Measurements from ENCODE around the gene UCP2.

Gene UCP2

DNA sequence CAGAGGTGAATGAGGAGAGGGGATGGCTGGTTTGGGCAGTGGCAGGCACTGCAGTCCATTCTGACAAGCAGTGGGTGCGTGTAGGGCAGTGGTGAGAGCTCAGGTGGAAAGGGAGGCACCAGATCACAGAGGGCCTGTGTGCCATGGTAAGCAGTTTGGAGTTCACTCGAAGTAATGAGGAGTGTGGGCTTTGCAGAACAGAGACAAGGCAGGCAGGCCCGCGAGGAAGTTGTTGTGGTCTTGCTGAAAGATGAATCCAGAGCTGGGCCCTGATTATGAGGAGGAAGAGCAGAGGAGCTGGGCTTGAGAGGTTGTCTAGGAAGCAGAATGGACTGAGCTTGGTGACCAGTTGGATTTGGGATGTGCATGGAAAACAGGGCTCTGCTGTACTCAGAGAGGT lies 33.4 kb downstream of the UCP2 start:
- H3K4me3 ChIP-seq (ENCODE audit: low read length), result no peak overlapping the region
- H3K27ac ChIP-seq (ENCODE audit: low read depth, low read length), result no peak overlapping the region
- H3K9ac ChIP-seq (ENCODE audit: low read length), result no peak overlapping the region
- no peak overlapping the region for H4K8ac ChIP-seq (ENCODE audit: low read depth, low read length)
- H3K27me3 ChIP-seq (ENCODE audit: insufficient read depth, low read length, poor library complexity), result no peaks in the 10 kb centered on the region
- no CpG with 5 or more reads among the region's 4 CpGs for WGBS (ENCODE audit: extremely low coverage, insufficient coverage, low lambda C conversion rate)
- no peak overlapping the region for H2AK5ac ChIP-seq (ENCODE audit: low read length)
- no peak overlapping the region for H2BK5ac ChIP-seq (ENCODE audit: low read length)
- H3K4ac ChIP-seq (ENCODE audit: low read depth, low read length), result no peak overlapping the region
- no peak overlapping the region for H3K4me2 ChIP-seq (ENCODE audit: low read length)
- H3K36me3 ChIP-seq (ENCODE audit: control insufficient read depth, insufficient read depth, low read length), result no peaks in the 10 kb centered on the region
- no peak overlapping the region for H3K56ac ChIP-seq (ENCODE audit: low read length)
- H3K18ac ChIP-seq (ENCODE audit: low read length), result no peak overlapping the region
- no peak for DNase-seq
- H3K23ac ChIP-seq (ENCODE audit: low read length), result peak overlapping the region; percentile 73
- H3K79me2 ChIP-seq (ENCODE audit: control insufficient read depth, insufficient read depth, low read length), result no peaks in the 10 kb centered on the region
- no peaks in the 10 kb centered on the region for H3K79me1 ChIP-seq (ENCODE audit: low read length)
- H2BK120ac ChIP-seq (ENCODE audit: low read depth, low read length), result no peak overlapping the region
- no peaks in the 10 kb centered on the region for H3K4me1 ChIP-seq (ENCODE audit: control insufficient read depth, low read depth, low read length)
- H4K5ac ChIP-seq (ENCODE audit: low read length), result no peak overlapping the region
- no peak overlapping the region for H2BK15ac ChIP-seq (replicated peaks; ENCODE audit: low read depth)

DNA sequence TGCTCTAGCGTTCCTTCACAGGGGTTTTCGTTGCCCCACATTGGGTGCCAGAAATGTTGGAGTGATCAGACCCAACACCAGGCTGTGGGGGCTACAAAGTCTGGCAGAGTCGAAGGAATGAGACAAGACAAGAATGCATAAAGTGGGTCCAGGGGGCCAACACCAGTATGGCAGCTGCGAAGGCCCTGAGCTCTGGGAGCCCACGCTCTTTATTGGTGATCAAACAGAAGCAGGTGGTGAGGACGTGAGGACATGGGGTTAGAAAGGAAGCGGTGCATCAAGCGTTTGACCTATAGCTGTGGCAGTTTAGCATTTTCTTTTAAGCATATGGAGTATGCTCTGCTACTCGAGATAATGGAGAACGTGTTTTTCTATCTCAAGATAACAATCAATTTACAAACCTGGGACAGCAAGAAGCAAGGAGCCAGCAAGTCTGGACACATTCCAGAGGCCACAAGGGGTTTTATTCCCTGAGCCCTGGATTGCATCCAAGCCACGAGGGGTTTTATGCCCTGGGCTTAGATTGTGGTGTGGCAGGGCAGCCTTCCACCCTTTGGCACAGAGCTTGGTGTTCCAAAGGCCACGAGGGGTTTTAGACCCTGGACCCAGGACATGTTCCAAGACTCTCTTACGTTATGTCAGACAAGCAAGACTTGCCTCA lies 35.7 kb downstream of the UCP2 start:
- no peak overlapping the region for H4K5ac ChIP-seq (ENCODE audit: low read length)

DNA sequence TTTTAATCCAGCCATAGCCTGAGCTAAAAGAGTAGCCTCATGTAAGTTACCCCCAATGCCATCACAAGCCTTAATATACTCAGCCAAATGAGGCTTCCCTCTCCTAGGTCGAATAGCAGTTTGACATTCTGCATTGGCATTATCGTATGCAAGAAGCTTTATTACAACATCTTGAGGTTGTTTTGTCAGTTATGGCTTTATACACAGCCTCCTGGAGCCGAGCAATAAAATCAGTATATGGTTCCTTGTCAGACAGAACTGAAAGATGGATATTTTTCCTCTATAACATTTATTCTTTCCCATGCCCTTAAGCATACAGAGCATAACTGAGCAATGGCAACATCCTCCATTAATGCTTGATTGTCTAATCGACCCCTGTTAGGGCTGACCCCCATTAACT lies 37.2 kb downstream of the UCP2 start:
- H3K27me3 ChIP-seq (ENCODE audit: insufficient read depth, low read length, poor library complexity), result no peaks in the 10 kb centered on the region
- no peak overlapping the region for H3K4ac ChIP-seq (ENCODE audit: low read depth, low read length)
- H3K4me3 ChIP-seq (ENCODE audit: low read length), result no peak overlapping the region
- no peak overlapping the region for H2AK5ac ChIP-seq (ENCODE audit: low read length)
- H2BK15ac ChIP-seq (replicated peaks; ENCODE audit: low read depth), result no peak overlapping the region
- H3K18ac ChIP-seq (ENCODE audit: low read length), result no peak overlapping the region
- H3K36me3 ChIP-seq (ENCODE audit: control insufficient read depth, insufficient read depth, low read length), result no peaks in the 10 kb centered on the region
- no CpG with 5 or more reads among the region's 4 CpGs for WGBS (ENCODE audit: extremely low coverage, insufficient coverage, low lambda C conversion rate)
- no peaks in the 10 kb centered on the region for H3K4me1 ChIP-seq (ENCODE audit: control insufficient read depth, low read depth, low read length)
- H4K5ac ChIP-seq (ENCODE audit: low read length), result no peak overlapping the region
- no peak overlapping the region for H3K4me2 ChIP-seq (ENCODE audit: low read length)
- H3K23ac ChIP-seq (ENCODE audit: low read length), result no peak overlapping the region
- no peak overlapping the region for H3K9ac ChIP-seq (ENCODE audit: low read length)
- no peak overlapping the region for H2BK5ac ChIP-seq (ENCODE audit: low read length)
- no peaks in the 10 kb centered on the region for H3K79me1 ChIP-seq (ENCODE audit: low read length)
- H2BK120ac ChIP-seq (ENCODE audit: low read depth, low read length), result no peak overlapping the region
- no peaks in the 10 kb centered on the region for H3K79me2 ChIP-seq (ENCODE audit: control insufficient read depth, insufficient read depth, low read length)
- H3K27ac ChIP-seq (ENCODE audit: low read depth, low read length), result no peak overlapping the region
- DNase-seq, result no peak
- no peak overlapping the region for H3K56ac ChIP-seq (ENCODE audit: low read length)
- no peak overlapping the region for H4K8ac ChIP-seq (ENCODE audit: low read depth, low read length)

More for the DNA sequence above, 35.7 kb downstream of the UCP2 start:
- Histone ChIP-seq H3K4me3 (ENCODE audit: low read length) (no peak overlapping the region), H4K8ac (ENCODE audit: low read depth, low read length) (no peak overlapping the region), H3K4me2 (ENCODE audit: low read length) (no peak overlapping the region), H3K79me2 (ENCODE audit: control insufficient read depth, insufficient read depth, low read length) (no peaks in the 10 kb centered on the region), H2BK5ac (ENCODE audit: low read length) (no peak overlapping the region), H3K79me1 (ENCODE audit: low read length) (no peaks in the 10 kb centered on the region), H2AK5ac (ENCODE audit: low read length) (no peak overlapping the region), H3K36me3 (ENCODE audit: control insufficient read depth, insufficient read depth, low read length) (no peaks in the 10 kb centered on the region), H3K27ac (ENCODE audit: low read depth, low read length) (no peak overlapping the region), H2BK15ac (replicated peaks; ENCODE audit: low read depth) (no peak overlapping the region), H3K56ac (ENCODE audit: low read length) (no peak overlapping the region), H3K4me1 (ENCODE audit: control insufficient read depth, low read depth, low read length) (no peaks in the 10 kb centered on the region), H3K4ac (ENCODE audit: low read depth, low read length) (no peak overlapping the region), H3K18ac (ENCODE audit: low read length) (no peak overlapping the region), H2BK120ac (ENCODE audit: low read depth, low read length) (no peak overlapping the region), H3K9ac (ENCODE audit: low read length) (no peak overlapping the region), H3K27me3 (ENCODE audit: insufficient read depth, low read length, poor library complexity) (no peaks in the 10 kb centered on the region), H3K23ac (ENCODE audit: low read length) (no peak overlapping the region)
- no peak for DNase-seq
- no CpG with 5 or more reads among the region's 13 CpGs for WGBS (ENCODE audit: extremely low coverage, insufficient coverage, low lambda C conversion rate)

DNA sequence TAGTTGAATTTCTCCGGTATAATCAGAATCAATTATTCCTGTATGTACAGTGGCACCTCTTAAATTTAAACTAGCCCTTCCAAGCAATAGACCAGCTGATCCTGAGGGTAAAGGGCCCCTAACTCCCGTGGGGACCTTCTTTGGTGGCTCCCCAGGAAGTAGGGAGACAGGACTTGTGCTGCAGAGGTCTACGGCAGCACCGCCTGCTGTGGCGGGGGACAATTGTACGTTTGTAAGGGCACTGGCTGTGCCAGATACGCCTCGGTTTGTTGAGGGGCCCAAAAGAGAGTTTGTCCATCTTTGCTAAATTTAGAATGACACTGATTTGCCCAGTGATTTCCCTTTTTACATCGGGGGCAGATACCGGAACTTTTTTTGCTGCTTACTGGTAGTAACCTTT lies 37.7 kb downstream of the UCP2 start:
- Histone ChIP-seq H2BK5ac (ENCODE audit: low read length) (no peak overlapping the region), H3K4ac (ENCODE audit: low read depth, low read length) (no peak overlapping the region), H3K79me2 (ENCODE audit: control insufficient read depth, insufficient read depth, low read length) (no peaks in the 10 kb centered on the region), H2BK15ac (replicated peaks; ENCODE audit: low read depth) (no peak overlapping the region), H3K79me1 (ENCODE audit: low read length) (no peaks in the 10 kb centered on the region), H3K9ac (ENCODE audit: low read length) (no peak overlapping the region), H3K27ac (ENCODE audit: low read depth, low read length) (no peak overlapping the region), H3K56ac (ENCODE audit: low read length) (no peak overlapping the region), H2AK5ac (ENCODE audit: low read length) (no peak overlapping the region), H3K36me3 (ENCODE audit: control insufficient read depth, insufficient read depth, low read length) (no peaks in the 10 kb centered on the region), H3K18ac (ENCODE audit: low read length) (no peak overlapping the region), H4K8ac (ENCODE audit: low read depth, low read length) (no peak overlapping the region), H3K4me1 (ENCODE audit: control insufficient read depth, low read depth, low read length) (no peaks in the 10 kb centered on the region), H3K4me2 (ENCODE audit: low read length) (no peak overlapping the region), H3K4me3 (ENCODE audit: low read length) (no peak overlapping the region), H2BK120ac (ENCODE audit: low read depth, low read length) (no peak overlapping the region), H3K23ac (ENCODE audit: low read length) (no peak overlapping the region), H4K5ac (ENCODE audit: low read length) (no peak overlapping the region), H3K27me3 (ENCODE audit: insufficient read depth, low read length, poor library complexity) (no peaks in the 10 kb centered on the region)
- no CpG with 5 or more reads among the region's 10 CpGs for WGBS (ENCODE audit: extremely low coverage, insufficient coverage, low lambda C conversion rate)
- no peak for DNase-seq

DNA sequence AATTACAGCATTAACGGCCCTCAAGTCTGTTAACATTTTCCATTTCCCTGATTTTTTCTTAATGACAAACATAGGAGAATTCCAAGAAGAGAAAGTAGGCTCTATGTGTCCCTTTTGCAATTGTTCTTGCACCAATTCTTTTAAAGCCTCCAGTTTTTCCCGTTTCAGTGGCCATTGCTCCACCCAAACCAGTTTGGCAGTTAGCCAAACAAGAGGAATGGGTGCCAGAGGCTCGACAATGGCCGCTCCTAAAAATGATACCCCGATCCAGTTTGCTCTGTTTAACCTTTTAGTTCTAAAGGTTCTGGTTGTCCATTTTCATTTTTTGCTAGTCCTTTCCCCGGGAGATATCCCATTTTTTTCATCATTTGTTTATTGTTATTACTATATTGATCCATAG lies 38.6 kb downstream of the UCP2 start:
- H2BK5ac ChIP-seq (ENCODE audit: low read length), result no peak overlapping the region
- no peak overlapping the region for H3K4ac ChIP-seq (ENCODE audit: low read depth, low read length)
- no peaks in the 10 kb centered on the region for H3K79me2 ChIP-seq (ENCODE audit: control insufficient read depth, insufficient read depth, low read length)
- H3K36me3 ChIP-seq (ENCODE audit: control insufficient read depth, insufficient read depth, low read length), result no peaks in the 10 kb centered on the region
- H3K4me1 ChIP-seq (ENCODE audit: control insufficient read depth, low read depth, low read length), result no peaks in the 10 kb centered on the region
- no peaks in the 10 kb centered on the region for H3K27me3 ChIP-seq (ENCODE audit: insufficient read depth, low read length, poor library complexity)
- H3K4me3 ChIP-seq (ENCODE audit: low read length), result no peak overlapping the region
- WGBS (ENCODE audit: extremely low coverage, insufficient coverage, low lambda C conversion rate), result no CpG with 5 or more reads among the region's 6 CpGs
- no peak overlapping the region for H3K4me2 ChIP-seq (ENCODE audit: low read length)
- no peak overlapping the region for H3K9ac ChIP-seq (ENCODE audit: low read length)
- H3K56ac ChIP-seq (ENCODE audit: low read length), result no peak overlapping the region
- H2AK5ac ChIP-seq (ENCODE audit: low read length), result no peak overlapping the region
- DNase-seq, result no peak
- H2BK15ac ChIP-seq (replicated peaks; ENCODE audit: low read depth), result no peak overlapping the region
- H4K8ac ChIP-seq (ENCODE audit: low read depth, low read length), result no peak overlapping the region
- no peak overlapping the region for H4K5ac ChIP-seq (ENCODE audit: low read length)
- H3K79me1 ChIP-seq (ENCODE audit: low read length), result no peaks in the 10 kb centered on the region
- no peak overlapping the region for H3K18ac ChIP-seq (ENCODE audit: low read length)
- H3K23ac ChIP-seq (ENCODE audit: low read length), result no peak overlapping the region
- H3K27ac ChIP-seq (ENCODE audit: low read depth, low read length), result no peak overlapping the region
- H2BK120ac ChIP-seq (ENCODE audit: low read depth, low read length), result no peak overlapping the region

DNA sequence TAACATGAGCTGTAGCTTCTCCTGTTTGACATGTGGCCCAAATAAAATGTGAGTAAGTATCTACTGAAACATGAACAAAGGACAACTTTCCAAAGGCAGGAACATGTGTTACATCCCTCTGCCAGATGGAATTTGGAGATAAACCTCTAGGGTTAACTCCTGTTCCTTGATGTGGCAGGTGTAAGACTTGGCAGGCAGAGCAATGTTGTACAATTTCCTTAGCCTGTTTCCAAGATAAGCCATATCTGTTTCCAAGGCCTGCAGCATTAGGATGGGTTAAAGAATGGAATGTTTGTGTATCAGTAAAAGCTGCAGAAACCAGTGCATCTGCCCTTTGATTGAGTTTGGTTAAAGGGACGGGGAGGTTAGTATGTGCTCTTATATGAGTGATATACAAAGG lies 40.6 kb downstream of the UCP2 start:
- no peak overlapping the region for H3K4ac ChIP-seq (ENCODE audit: low read depth, low read length)
- H3K56ac ChIP-seq (ENCODE audit: low read length), result no peak overlapping the region
- no peaks in the 10 kb centered on the region for H3K79me2 ChIP-seq (ENCODE audit: control insufficient read depth, insufficient read depth, low read length)
- no peak overlapping the region for H2AK5ac ChIP-seq (ENCODE audit: low read length)
- H3K36me3 ChIP-seq (ENCODE audit: control insufficient read depth, insufficient read depth, low read length), result no peaks in the 10 kb centered on the region
- no peak overlapping the region for H4K5ac ChIP-seq (ENCODE audit: low read length)
- no peak for DNase-seq
- no peak overlapping the region for H4K8ac ChIP-seq (ENCODE audit: low read depth, low read length)
- no peak overlapping the region for H3K9ac ChIP-seq (ENCODE audit: low read length)
- no peak overlapping the region for H3K4me2 ChIP-seq (ENCODE audit: low read length)
- H3K79me1 ChIP-seq (ENCODE audit: low read length), result no peaks in the 10 kb centered on the region
- H3K27me3 ChIP-seq (ENCODE audit: insufficient read depth, low read length, poor library complexity), result no peaks in the 10 kb centered on the region
- 100% methylated on average over 1 of the region's 1 CpG for WGBS (ENCODE audit: extremely low coverage, insufficient coverage, low lambda C conversion rate)
- H3K27ac ChIP-seq (ENCODE audit: low read depth, low read length), result no peak overlapping the region
- H2BK5ac ChIP-seq (ENCODE audit: low read length), result no peak overlapping the region
- no peaks in the 10 kb centered on the region for H3K4me1 ChIP-seq (ENCODE audit: control insufficient read depth, low read depth, low read length)
- H2BK120ac ChIP-seq (ENCODE audit: low read depth, low read length), result no peak overlapping the region
- H2BK15ac ChIP-seq (replicated peaks; ENCODE audit: low read depth), result no peak overlapping the region
- H3K23ac ChIP-seq (ENCODE audit: low read length), result no peak overlapping the region
- no peak overlapping the region for H3K4me3 ChIP-seq (ENCODE audit: low read length)
- H3K18ac ChIP-seq (ENCODE audit: low read length), result no peak overlapping the region
